Activated CD4-positive, alpha-beta T cell treated with anti-CD3 and anti-CD28 coated beads, Interleukin-2, amount 10 ng/mL, durations not matched to agents 24 days and 14 days (primary cell): ENCODE measurements around the gene CPSF4. TPM values are rescaled to one million over a fixed set of nuclear protein-coding genes. Genes with fewer than 3 reads are reported as not detected.
"Not testable (repeated sequence)": the region's sequence is repeated elsewhere in the genome, so short reads cannot be mapped to it uniquely, and the experiment has no call there.

Experiments used
- DNase-seq: peaks from one replicate; pipeline ENCODE4 v3.0.0; 2022
- H3K27ac Mint-ChIP-seq: one replicate; pipeline ENCODE4 v1.8.0; 2022; ENCODE audit warnings: mild to moderate bottlenecking, mixed read lengths
- H3K27me3 Mint-ChIP-seq: one replicate; pipeline ENCODE4 v1.8.0; 2022; ENCODE audit warnings: mixed read lengths
- H3K36me3 Mint-ChIP-seq: one replicate; pipeline ENCODE4 v1.8.0; 2022; ENCODE audit warnings: low read depth, mild to moderate bottlenecking, mixed read lengths
- H3K4me1 Mint-ChIP-seq: one replicate; pipeline ENCODE4 v1.8.0; 2021; ENCODE audit warnings: mixed read lengths
- H3K4me3 Mint-ChIP-seq: one replicate; pipeline ENCODE4 v1.8.0; 2022; ENCODE audit warnings: mild to moderate bottlenecking, moderate library complexity, mixed read lengths
- H3K9me3 Mint-ChIP-seq: one replicate; pipeline ENCODE4 v1.8.0; 2021; ENCODE audit warnings: mixed read lengths
- intact Hi-C: fragments of 100-400 bp; cut with micrococcal nuclease; formaldehyde crosslinking; loops from one replicate; pipeline ENCODE4 v1.15.1; 2023
- total RNA-seq: library from RNA; stranded (reverse); gene quantifications from 2 replicates; pipeline ENCODE4 v1.2.3, GENCODE V29; 2022

The CPSF4 gene
- total RNA-seq, 1 donor from 2014 or later, result 89.0 TPM

DNA sequence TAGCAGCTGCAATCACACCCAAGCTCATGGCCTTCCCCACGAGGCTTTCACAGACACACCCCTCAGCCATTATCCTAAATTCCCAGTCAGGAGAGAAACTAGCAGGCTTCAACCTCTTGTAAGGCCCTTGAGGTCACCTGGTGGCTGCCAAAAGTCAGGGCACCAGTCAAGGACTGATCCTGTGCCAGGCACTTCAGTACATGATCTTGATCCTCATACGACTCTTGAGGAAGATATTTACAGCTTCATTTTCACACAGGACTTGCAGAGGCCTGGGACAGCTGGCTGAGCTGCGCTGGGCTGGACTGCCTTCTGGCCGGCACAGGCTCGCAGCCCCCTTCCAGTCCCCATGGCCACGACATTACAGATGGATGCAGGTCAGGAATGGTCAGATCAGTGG, 39.1 kb upstream of the CPSF4 start:
- Mint-ChIP-seq H3K4me3 (no peak overlapping the region), H3K36me3 (peaks cover 77% of the 10 kb centered on the region), H3K4me1 (peaks cover 18% of the 10 kb centered on the region), H3K27me3 (no peaks in the 10 kb centered on the region), H3K9me3 (no peaks in the 10 kb centered on the region), H3K27ac (no peak overlapping the region)
- intact Hi-C loops, result no loop called here
- no peak for DNase-seq

DNA sequence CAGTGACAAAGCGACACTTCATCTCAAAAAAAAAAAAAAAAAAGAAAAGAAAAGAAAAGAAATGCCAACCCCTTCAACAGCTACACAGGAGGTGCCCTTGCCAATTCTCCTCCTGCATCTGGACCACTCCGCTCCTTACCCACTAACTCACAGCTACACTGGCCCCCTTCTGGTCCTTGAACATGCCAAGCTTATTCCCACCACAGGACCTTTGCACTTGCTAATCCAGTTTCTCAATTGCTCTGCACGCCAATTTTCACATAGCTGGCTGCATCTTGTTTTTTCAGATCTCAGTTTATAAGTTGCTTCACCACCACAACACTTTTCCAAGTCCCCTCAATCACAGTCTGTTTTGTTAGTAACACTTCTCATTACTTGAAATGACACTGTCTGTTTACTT, 35.9 kb upstream of the CPSF4 start:
- Mint-ChIP-seq H3K27ac (no peak overlapping the region), H3K27me3 (no peaks in the 10 kb centered on the region), H3K4me1 (peaks cover 30% of the 10 kb centered on the region), H3K9me3 (no peaks in the 10 kb centered on the region), H3K4me3 (no peak overlapping the region), H3K36me3 (peaks cover 59% of the 10 kb centered on the region)
- intact Hi-C loops, result no loop called here
- no peak for DNase-seq

GRCh38 chr7:99403764-99404163, 35.0 kb upstream of the CPSF4 start:
- intact Hi-C loops, result no loop called here
- no peaks in the 10 kb centered on the region for H3K27me3 Mint-ChIP-seq
- H3K9me3 Mint-ChIP-seq, result no peaks in the 10 kb centered on the region
- no peak overlapping the region for H3K4me3 Mint-ChIP-seq
- H3K36me3 Mint-ChIP-seq, result peaks cover 52% of the 10 kb centered on the region
- peak overlapping the region; percentile 42 for H3K27ac Mint-ChIP-seq
- DNase-seq, result no peak
- peaks cover 24% of the 10 kb centered on the region for H3K4me1 Mint-ChIP-seq

DNA sequence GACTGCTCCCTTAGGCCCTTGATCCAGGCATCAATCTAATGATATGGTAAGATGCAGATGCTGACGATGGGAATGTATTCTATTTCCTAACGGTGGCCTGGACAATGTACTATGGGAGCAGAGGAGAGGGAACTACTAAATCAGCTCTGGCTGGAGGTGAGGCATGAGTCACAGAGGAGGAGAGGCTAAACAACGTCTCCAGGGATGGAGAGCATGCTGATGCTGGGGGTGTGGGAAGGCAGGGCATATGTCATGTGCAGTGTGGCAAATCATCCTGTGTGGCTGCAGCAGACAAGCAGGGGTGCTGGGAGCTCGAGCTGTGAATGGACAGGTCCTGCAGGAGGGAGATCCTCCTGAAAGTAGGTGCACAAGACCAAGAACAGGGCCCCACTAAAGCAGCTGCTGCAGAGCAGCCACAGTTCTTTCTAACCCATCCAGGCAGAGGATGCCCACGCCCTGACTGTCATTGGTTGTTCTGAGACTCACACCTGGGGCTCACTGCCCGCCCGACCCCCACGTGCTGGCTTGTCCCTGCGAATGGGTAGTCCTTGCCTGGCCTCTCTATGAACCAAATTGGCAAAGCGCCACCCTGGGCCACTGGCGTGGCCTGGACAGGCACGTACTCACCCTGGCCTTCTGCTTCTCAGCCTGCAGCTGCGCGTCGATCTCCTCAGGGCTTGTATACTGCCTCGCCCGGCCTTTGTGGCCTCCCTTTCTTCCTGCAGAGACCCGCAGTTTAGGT, 34.3 kb upstream of the CPSF4 start:
- Mint-ChIP-seq H3K4me1 (peaks cover 23% of the 10 kb centered on the region), H3K36me3 (peaks cover 53% of the 10 kb centered on the region), H3K4me3 (no peak overlapping the region), H3K9me3 (no peaks in the 10 kb centered on the region), H3K27ac (peak overlapping the region; percentile 42), H3K27me3 (no peaks in the 10 kb centered on the region)
- no peak for DNase-seq
- intact Hi-C loops, result no loop called here

DNA sequence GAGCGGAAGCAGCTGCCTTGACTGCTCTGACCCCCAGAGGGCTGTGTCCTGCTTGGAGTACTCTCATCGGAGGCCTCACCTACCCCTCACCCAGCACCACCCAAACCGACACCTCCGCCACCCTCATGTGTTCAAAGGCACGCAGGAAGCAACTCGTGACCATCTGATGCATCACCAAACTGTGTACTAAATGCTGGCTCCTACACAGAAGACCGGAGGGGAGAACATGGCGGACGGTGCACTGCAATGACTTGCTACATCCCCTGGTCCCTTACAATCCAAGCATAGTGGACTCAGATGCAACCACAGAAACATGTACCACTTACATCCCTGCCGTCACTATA, 33.8 kb upstream of the CPSF4 start:
- Mint-ChIP-seq H3K27me3 (no peaks in the 10 kb centered on the region), H3K36me3 (peaks cover 51% of the 10 kb centered on the region), H3K4me1 (peaks cover 24% of the 10 kb centered on the region)

DNA sequence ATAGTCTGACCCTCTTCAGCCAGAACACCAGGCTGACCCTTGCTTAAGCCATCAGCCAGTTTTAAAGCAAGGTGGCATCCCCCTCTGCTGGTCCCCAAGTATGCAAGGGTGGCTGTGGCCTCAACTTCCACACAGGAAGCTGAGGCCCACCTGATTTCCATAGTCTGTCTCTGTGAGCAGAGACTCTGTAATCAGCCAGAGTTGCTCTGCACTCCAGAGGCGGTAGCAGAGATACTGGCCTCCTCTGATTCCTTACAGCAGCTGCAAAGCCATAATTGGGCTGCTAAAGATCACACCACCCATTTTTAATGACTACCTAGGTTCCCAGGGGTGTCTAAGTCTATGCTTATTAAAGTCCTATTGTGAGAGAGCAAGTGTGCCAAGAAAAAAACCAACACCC, 32.2 kb upstream of the CPSF4 start:
- Mint-ChIP-seq H3K4me3 (peak overlapping the region; percentile 94), H3K9me3 (no peaks in the 10 kb centered on the region)
- no peak for DNase-seq

More for the DNA sequence above, 33.8 kb upstream of the CPSF4 start:
- H3K27ac Mint-ChIP-seq, result no peak overlapping the region
- H3K9me3 Mint-ChIP-seq, result no peaks in the 10 kb centered on the region
- intact Hi-C loops, result loop anchor here (5.0 kb wide), 1 partner anchor 33 kb away; the partner anchor contains the start of gene ARPC1B
- no peak overlapping the region for H3K4me3 Mint-ChIP-seq
- DNase-seq, result no peak

GRCh38 chr7:99407872-99408378, 30.8 kb upstream of the CPSF4 start:
- H3K9me3 Mint-ChIP-seq, result no peaks in the 10 kb centered on the region
- peaks cover 34% of the 10 kb centered on the region for H3K4me1 Mint-ChIP-seq
- peak; percentile 80 for DNase-seq
- peak overlapping the region; percentile 97 for H3K27ac Mint-ChIP-seq
- peaks cover 48% of the 10 kb centered on the region for H3K36me3 Mint-ChIP-seq
- H3K4me3 Mint-ChIP-seq, result peak overlapping the region; percentile 94
- no peaks in the 10 kb centered on the region for H3K27me3 Mint-ChIP-seq
- intact Hi-C loops, result loop anchor here (2.0 to 5.0 kb wide), 3 partner anchors 36 to 151 kb away; partner anchors contain the start of genes ARPC1B, ZNF655 and ZNF789

More for the DNA sequence above, 32.2 kb upstream of the CPSF4 start:
- no peaks in the 10 kb centered on the region for H3K27me3 Mint-ChIP-seq
- H3K4me1 Mint-ChIP-seq, result peaks cover 36% of the 10 kb centered on the region
- H3K27ac Mint-ChIP-seq, result peak overlapping the region; percentile 57
- intact Hi-C loops, result loop anchor here (5.0 kb wide), 1 partner anchor 34 kb away; the partner anchor contains the start of gene ARPC1B
- H3K36me3 Mint-ChIP-seq, result peaks cover 48% of the 10 kb centered on the region

- H3K4me1 Mint-ChIP-seq, result peaks cover 35% of the 10 kb centered on the region
- H3K27ac Mint-ChIP-seq, result peak within 1 kb of the TSS; percentile 97
- no peaks in the 10 kb centered on the region for H3K27me3 Mint-ChIP-seq
- peaks cover 49% of the 10 kb centered on the region for H3K36me3 Mint-ChIP-seq
- H3K9me3 Mint-ChIP-seq, result no peaks in the 10 kb centered on the region
- H3K4me3 Mint-ChIP-seq, result peak within 1 kb of the TSS; percentile 94
- peak; percentile 99 for DNase-seq
- intact Hi-C loops, result loop anchor here (1.0 to 5.0 kb wide), 5 partner anchors 27 to 150 kb away; partner anchors contain the start of genes ARPC1B, CPSF4, PTCD1 and ZNF655
Measured at GRCh38 chr7:99408379-99409191, 30.2 kb upstream of the CPSF4 start, which contains the start of the genes BUD31 and PDAP1. BUD31 (plus strand) TSS chr7:99408969; CDS start chr7:99411093, 2,124 bp downstream. PDAP1 (minus strand) TSS chr7:99408597; CDS start chr7:99408548, 49 bp downstream.

GRCh38 chr7:99409192-99409572, 29.6 kb upstream of the CPSF4 start:
- H3K27me3 Mint-ChIP-seq, result no peaks in the 10 kb centered on the region
- peak; percentile 74 for DNase-seq
- H3K9me3 Mint-ChIP-seq, result no peaks in the 10 kb centered on the region
- H3K4me1 Mint-ChIP-seq, result peaks cover 32% of the 10 kb centered on the region
- H3K27ac Mint-ChIP-seq, result peak overlapping the region; percentile 97
- intact Hi-C loops, result loop anchor here (1.0 to 5.0 kb wide), 5 partner anchors 28 to 150 kb away; partner anchors contain the start of genes ARPC1B, CPSF4, PTCD1 and ZNF655
- H3K4me3 Mint-ChIP-seq, result peak overlapping the region; percentile 94
- peaks cover 44% of the 10 kb centered on the region for H3K36me3 Mint-ChIP-seq

GRCh38 chr7:99409806-99410205, 28.9 kb upstream of the CPSF4 start:
- Mint-ChIP-seq H3K4me3 (peak overlapping the region; percentile 94), H3K4me1 (peaks cover 30% of the 10 kb centered on the region), H3K9me3 (no peaks in the 10 kb centered on the region), H3K36me3 (peaks cover 45% of the 10 kb centered on the region), H3K27me3 (no peaks in the 10 kb centered on the region), H3K27ac (peak overlapping the region; percentile 45)
- DNase-seq, result no peak
- intact Hi-C loops, result loop anchor here (1.0 to 5.0 kb wide), 5 partner anchors 28 to 149 kb away; partner anchors contain the start of genes ARPC1B, CPSF4, PTCD1 and ZNF655

- peak overlapping the region; percentile 54 for H3K27ac Mint-ChIP-seq
- H3K4me1 Mint-ChIP-seq, result peaks cover 34% of the 10 kb centered on the region
- H3K4me3 Mint-ChIP-seq, result peak overlapping the region; percentile 94
- peaks cover 47% of the 10 kb centered on the region for H3K36me3 Mint-ChIP-seq
- intact Hi-C loops, result no loop called here
- H3K27me3 Mint-ChIP-seq, result no peaks in the 10 kb centered on the region
- H3K9me3 Mint-ChIP-seq, result no peaks in the 10 kb centered on the region
- DNase-seq, result no peak
Measured at GRCh38 chr7:99410635-99411034, 28.1 kb upstream of the CPSF4 start.

GRCh38 chr7:99415513-99416127, 23.1 kb upstream of the CPSF4 start:
- DNase-seq, result peak; percentile 75
- peaks cover 62% of the 10 kb centered on the region for H3K36me3 Mint-ChIP-seq
- H3K9me3 Mint-ChIP-seq, intact Hi-C loops, H3K4me3 Mint-ChIP-seq, H3K27ac Mint-ChIP-seq, H3K27me3 Mint-ChIP-seq: not testable (repeated sequence)
- peaks cover 14% of the 10 kb centered on the region for H3K4me1 Mint-ChIP-seq

- intact Hi-C loops, result no loop called here
- DNase-seq, result no peak
- Mint-ChIP-seq H3K36me3 (peaks cover 59% of the 10 kb centered on the region), H3K27me3 (no peaks in the 10 kb centered on the region), H3K9me3 (no peaks in the 10 kb centered on the region), H3K4me3 (no peak overlapping the region), H3K4me1 (peaks cover 6% of the 10 kb centered on the region), H3K27ac (no peak overlapping the region)
Measured at GRCh38 chr7:99418260-99418659, 20.5 kb upstream of the CPSF4 start.
